ENCODE data around the gene ZBTB46. TPM values are rescaled to one million over a fixed set of nuclear protein-coding genes. Genes with fewer than 3 reads are reported as not detected.

The ZBTB46 gene
- total RNA-seq, 1 donor from 2014 or later: 17.4 TPM

DNA sequence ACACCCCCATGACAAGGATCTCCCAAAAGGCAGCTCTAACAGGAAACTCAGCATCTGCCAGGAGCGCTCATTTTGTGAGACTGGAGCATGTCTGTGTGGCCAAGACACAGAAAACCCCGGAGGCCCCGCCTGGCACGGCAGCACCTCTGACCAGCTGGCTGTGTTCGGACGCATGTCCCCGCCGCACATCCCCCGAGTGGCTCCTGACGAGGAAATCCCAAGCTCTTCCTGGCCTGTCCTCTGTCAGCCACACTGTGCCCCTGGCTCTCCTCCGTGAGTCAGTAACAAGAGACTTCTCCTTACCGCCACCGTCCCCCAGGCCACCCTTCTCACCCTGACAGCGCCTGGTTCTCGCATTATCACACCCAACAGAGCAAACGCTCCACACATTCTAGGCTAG lies 77.1 kb downstream of the ZBTB46 start:
- DNase-seq (ENCODE audit: low spot score): no peak
- intact Hi-C loops (cut with DNase I): no loop called here

- intact Hi-C loops (cut with DNase I): no loop called here
- DNase-seq (ENCODE audit: low spot score): no peak
Measured at GRCh38 chr20:63753381-63753780, 77.7 kb downstream of the ZBTB46 start.

- intact Hi-C loops (cut with DNase I): no loop called here
- no peak for DNase-seq (ENCODE audit: low spot score)
Measured at GRCh38 chr20:63752411-63753101, 78.5 kb downstream of the ZBTB46 start.

GRCh38 chr20:63751471-63752271 lies 79.4 kb downstream of the ZBTB46 start:
- DNase-seq (ENCODE audit: low spot score): no peak
- intact Hi-C loops (cut with DNase I): no loop called here

DNA sequence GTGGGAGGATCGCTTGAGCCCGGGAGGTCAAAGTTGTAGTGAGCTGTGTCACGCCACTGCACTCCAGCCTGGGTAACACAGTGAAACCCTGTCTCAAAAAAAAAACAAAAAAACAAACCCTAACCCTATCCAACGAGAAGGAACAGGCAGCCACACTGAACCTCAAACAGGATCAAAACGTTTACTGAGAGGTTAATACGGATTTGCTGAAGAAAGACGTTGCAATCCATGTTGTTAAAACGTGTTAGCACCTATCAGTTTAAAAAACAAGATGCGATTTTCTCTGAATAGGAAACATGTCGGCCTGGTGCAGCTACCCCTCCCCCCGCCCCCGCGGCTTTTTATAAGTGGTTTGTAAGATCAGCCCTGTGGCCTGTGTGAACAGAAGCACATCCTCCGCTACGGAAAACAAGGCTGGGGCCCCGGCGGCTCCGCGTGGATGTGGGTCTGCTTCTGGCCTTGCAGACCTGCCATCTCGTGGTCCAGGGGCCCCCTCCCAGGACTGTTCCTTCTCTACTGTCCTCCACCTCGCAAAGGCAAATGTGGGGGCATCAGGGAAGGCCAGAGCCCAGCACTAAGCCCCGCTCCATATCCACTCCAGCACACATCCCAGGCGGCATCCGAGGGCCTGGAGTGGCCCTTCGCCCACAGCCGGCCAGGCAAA lies 80.1 kb downstream of the ZBTB46 start:
- intact Hi-C loops (cut with DNase I): no loop called here
- DNase-seq (ENCODE audit: low spot score): no peak

DNA sequence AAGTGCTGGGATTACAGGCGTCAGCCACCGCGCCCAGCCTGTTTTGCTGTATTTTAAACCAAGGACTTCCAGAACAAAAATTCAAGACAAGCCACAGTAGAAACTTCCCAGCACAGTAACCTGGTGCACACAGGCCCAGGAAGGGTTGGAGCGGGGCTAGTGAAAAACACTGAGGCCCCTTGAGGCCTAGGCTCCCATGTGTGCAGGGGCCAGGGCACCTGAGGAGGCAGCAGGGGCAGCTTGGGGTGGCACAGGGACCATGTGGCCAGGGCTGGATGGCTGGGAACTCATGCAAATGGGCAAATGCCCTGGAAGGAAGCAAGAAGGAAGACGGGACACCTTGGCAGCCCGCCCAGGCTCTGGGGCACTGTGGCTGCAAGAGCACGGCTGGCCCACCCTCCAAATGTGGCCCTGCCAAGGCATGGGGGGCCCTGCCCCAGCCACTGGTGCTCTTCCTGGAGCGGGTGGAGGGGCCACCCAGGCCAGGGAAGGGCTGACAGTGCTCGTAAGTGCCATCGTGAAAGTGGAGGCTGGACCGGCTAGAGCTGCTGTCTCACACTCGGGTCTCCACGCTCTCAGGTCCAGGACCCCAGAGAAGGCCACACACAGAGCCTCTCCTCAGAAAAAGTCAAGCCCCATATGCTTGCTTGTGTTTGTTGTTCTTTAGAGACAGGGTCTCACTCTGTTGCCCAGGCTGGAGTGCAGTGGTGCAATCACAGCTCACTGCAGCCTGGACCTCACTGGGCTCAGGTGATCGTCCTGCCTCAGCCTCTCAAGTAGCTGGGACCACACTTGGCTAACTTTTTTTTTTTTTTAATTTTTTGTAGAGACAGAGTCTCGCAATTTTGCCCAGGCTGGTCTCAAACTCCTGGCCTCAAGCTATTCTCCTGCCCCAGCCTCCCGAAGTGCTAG lies 81.2 kb downstream of the ZBTB46 start:
- intact Hi-C loops (cut with DNase I): no loop called here
- no peak for DNase-seq (ENCODE audit: low spot score)

DNA sequence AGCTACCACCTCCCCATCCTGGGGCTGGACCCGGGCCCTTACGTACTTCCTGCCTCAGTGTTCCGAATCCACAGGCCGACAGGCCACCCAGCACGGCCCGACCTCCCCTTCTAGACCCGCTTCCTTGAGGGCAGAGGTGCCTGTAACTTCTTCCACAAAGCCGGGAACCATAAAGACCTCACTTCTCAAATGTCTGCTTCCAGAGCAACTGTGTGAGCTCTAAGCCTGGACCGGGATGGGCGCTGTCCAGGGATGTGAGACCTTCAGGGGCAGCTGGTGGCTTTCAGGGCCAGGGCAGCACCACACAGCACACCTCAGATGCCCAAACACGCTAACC lies 82.2 kb downstream of the ZBTB46 start:
- DNase-seq (ENCODE audit: low spot score): peak; percentile 55
- intact Hi-C loops (cut with DNase I): no loop called here

DNA sequence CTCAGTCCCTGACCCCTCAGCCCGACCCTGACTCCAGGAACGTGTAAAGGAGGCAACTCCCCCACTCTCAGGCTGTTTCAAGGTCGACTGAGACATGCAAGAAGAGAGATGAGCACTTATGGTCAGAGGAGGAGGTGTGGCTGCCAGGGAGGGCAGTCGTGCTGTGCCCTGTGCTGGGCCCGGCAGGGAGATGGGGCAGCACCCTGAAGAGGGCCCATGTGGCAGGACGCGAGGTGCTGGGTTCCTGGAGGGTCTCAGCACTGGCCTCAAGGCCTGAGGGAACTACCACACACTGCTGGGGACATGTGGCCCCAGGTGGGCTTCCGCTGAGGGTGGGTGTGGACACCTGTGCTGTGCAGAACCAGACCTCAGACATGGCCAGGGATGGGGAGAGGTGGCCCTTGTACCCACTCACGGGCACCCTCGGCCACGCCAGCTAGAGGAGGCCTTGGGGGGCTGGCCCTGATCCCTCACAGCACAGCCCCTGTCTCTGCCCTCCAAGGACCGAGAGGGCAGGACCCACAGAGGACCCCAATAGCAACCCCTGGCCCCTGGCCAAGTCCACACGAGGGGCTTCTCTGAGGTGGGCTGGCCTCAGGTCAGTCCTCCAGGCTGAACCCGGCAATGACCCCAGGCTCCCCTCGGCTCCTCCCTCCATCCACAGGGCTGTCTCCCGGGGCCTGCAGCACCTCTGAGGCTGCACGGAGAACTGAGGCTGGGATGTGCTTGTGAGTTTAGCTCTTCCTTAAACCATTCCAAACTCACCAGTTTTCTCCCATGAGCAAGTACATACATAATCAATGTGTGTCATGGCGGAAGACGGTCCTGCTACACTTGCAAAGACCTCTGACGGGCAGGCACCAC lies 82.8 kb downstream of the ZBTB46 start:
- peak; percentile 74 for DNase-seq (ENCODE audit: low spot score)
- intact Hi-C loops (cut with DNase I): no loop called here

- peak; percentile 67 for DNase-seq (ENCODE audit: low spot score)
- intact Hi-C loops (cut with DNase I): no loop called here
Measured at GRCh38 chr20:63747622-63748069, 83.4 kb downstream of the ZBTB46 start.

DNA sequence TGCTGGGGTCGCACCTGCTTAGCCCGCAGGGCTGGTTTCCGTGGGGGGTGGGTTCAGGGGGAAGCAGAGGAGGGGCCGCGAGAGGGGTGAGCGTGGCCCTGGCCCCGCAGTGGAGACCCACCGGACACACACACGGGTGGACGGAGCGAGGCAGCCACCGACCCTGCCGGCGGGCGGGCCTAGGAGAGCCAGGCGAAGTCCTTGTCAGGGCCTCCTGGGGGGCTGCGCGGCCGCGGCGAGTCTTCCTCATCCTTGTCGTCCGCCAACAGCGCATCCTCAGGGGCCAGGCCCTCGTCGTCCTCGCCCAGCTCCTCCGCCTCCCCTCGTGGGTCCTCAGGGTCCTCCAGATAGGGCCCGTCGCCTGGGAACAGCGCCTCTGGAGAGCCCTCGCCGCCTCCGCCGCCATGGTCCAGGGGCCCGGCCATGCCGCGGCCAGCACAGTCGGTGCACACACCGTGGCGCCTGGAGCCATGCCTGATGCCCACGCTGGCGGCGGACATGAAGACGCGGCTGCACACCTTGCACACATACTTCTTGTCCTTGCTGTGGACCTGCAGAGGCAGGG lies 84.2 kb downstream of the ZBTB46 start:
- intact Hi-C loops (cut with DNase I): no loop called here
- DNase-seq (ENCODE audit: low spot score): peak; percentile 71

- intact Hi-C loops (cut with DNase I): no loop called here
- DNase-seq (ENCODE audit: low spot score): no peak
Measured at GRCh38 chr20:63745961-63746731, 84.9 kb downstream of the ZBTB46 start.

- DNase-seq (ENCODE audit: low spot score): no peak
- intact Hi-C loops (cut with DNase I): no loop called here
Measured at GRCh38 chr20:63745424-63745805, 85.6 kb downstream of the ZBTB46 start.

DNA sequence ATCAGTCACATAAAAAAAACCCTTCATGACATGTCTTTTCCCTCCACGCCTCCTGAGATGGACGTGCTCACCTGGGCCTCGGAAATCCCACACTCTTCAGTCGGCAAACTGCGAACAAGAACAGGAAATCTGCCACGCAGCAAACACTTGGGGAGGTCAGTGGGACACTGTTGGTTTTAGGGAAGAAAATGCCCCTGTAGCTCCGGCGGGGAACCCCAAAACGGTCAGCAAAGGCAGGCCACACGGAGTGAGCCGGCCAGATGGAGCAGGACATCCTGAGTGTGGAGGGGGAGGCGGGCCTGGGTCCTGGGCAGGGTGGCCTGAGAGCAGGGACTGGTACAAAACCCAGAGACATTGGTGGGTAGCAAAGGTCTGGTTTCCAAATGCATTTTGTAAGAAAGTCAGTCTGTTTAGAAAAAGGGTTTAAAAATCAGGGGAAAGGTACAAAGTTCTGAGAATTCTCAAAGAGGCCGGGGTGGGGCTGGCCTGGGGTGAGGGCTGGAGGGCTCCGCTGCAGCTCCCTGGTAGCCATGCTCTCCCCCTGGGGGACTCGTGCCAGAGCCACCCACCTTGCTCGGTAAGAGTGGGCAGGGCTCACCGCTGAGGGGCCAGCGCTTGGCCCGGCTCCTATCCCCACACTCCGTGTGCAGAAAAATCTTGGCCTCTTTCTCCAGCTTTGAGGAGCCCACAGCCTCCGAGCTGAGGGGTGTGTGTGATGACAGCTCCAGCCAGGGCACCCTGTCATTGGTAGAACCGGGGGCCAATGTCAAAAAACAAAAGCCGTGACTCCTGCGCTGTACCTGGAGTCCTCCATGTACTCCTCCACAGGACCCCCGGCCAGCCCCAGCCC lies 86.3 kb downstream of the ZBTB46 start:
- intact Hi-C loops (cut with DNase I): loop anchor here (5.0 kb wide), 1 partner anchor 117 kb away; the partner anchor contains the start of gene GMEB2
- DNase-seq (ENCODE audit: low spot score): peak; percentile 71

DNA sequence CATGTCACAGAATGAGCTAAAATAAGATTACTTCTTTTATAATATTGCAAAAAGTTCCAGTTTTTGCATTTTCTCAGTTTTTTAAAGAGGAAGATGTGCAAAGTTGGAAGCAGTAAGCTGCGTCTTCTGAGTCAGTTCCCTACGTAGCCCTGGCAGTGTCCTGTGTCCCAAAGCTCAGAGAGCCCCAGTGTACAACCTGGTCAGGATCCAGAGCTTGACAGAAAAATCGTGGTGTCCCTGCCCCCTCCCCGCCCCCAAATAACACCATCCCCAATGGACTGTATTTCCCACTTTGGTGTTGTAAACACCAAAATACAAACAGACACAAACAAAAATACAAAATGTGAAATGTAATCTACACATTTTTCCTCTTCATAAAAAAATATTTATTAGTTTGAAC lies 86.9 kb downstream of the ZBTB46 start:
- no peak for DNase-seq (ENCODE audit: low spot score)
- intact Hi-C loops (cut with DNase I): loop anchor here (5.0 kb wide), 1 partner anchor 117 kb away; the partner anchor contains the start of gene GMEB2

DNA sequence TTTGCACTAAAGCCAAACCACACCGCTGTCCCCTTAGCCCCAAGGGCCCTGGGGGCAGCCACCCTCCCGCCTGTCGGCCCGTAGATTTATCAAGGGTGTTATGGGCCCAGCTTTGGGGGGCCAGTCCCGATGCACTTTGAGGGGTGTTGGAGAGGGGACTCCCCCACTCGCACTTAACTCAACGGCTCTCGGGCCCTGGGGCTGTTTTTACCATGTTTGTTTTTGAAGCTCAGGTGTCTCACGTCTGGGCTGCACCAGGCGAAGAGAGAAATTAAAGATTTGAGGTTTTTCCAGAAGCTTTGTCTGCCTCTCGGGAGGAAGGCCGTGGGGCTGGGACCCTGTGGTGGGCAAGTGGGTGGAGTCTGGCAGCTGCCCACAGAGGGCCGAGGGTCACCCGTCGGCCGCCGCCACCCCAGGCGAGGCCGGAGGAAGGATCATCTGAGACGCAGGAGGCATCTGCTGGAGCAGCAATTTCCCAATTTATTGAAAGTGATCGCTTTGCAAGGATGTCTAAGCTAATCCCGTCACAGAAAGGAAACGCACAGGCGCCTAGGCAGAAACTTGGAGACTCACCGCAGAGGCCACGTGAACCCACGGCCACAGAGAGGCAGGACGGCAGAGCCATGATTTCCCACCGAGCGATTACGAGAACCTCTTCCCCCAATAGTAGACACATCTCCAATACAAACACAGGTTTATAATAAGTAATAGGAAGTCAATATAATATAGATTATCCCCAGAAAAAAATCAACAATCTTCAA lies 87.7 kb downstream of the ZBTB46 start:
- intact Hi-C loops (cut with DNase I): loop anchor here (5.0 kb wide), 1 partner anchor 116 kb away; the partner anchor contains the start of gene GMEB2
- peak; percentile 61 for DNase-seq (ENCODE audit: low spot score)
